ENCODE measurements around the gene FAM20B.
A peak's percentile ranks its signal among the peaks of the same experiment; 100 is the strongest.
"Not testable (repeated sequence)": the region's sequence is repeated elsewhere in the genome, so short reads cannot be mapped to it uniquely, and the experiment has no call there.

The FAM20B gene, protein sequence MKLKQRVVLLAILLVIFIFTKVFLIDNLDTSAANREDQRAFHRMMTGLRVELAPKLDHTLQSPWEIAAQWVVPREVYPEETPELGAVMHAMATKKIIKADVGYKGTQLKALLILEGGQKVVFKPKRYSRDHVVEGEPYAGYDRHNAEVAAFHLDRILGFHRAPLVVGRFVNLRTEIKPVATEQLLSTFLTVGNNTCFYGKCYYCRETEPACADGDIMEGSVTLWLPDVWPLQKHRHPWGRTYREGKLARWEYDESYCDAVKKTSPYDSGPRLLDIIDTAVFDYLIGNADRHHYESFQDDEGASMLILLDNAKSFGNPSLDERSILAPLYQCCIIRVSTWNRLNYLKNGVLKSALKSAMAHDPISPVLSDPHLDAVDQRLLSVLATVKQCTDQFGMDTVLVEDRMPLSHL

DNA sequence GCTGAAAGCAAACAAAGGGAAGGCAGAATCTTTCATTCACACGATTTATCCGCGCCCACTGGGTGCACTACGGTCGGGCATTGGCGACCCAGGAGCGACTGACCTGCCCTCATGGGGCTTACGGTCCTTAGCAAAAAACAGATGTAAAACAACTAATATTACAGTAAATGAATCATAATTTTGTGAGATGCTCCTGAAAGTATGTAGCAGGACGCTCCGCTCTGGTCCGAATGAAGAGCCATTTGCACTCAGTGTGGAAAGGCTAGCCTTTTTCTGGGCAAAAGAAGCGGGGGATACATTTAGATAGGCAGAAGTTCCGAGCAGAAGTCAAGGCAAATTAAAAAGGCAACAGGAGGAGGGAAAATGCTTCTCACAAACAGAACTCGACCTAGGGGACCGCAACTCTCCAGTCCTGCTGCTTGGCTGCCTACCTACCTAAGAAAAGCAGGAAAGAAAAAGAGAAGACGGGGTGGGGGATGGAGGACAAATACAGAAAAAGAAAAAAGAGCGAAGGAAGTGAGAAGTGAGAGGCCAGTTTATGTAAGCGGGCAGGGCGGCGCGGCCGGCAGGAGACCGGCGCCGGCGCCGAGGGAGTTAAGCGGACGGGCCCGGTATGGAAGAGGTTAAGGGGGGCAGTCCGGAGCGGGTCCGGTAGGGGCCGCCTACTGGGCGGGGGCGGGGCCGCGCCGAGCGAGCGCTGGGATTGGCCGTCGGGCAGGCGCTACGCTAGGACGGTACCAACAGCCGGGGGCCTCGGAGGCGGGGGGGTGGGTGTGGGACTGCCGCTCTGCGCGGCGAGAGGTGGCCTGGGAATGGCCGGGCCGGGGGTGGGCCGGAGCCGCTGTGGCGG is at the start of gene FAM20B:
FAM20B (plus strand) TSS at position 770 of the 850 bp plus-strand sequence. CDS start 17,954 bp downstream, outside the sequence.
- peak; percentile 95 for DNase-seq (ENCODE audit: low spot score)

DNA sequence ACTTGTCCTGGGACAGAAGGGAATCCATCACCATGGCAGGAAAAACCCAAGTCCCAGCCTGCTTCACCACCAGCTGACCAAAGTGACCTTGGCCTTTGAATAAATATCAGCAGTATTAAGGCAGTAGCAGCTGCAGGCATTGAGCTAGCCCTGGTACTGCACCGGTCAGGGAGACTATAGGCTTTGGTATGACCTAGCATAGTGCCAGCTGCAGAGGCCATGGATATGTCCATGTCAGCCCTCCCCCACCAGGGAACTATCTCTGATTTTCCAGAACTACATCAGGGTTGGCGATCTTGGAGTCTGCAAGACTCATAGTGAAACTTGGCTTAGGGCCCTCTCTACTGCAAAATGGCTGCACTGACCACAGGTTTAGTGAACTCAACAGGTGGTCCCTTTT is 49.2 kb upstream of the FAM20B start:
- no peak for DNase-seq (ENCODE audit: low spot score)

DNA sequence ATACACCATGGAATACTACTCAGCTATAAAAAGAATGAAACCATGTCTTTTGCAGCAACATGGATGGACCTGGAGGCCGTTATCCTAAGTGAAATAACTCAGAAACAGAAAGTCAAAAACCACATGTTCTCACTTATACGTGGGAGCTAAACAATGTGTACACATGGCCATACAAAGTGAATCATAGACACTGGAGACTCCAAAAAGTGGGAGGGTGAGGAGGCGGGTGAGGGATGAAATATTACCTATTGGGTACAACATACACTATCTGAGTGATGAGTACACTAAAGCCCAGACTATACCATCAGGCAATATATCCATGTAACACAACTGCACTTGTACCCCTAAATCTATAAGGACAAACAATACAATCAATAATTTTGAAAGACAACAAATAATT is 39.5 kb upstream of the FAM20B start:
- no peak for DNase-seq (ENCODE audit: low spot score)

DNA sequence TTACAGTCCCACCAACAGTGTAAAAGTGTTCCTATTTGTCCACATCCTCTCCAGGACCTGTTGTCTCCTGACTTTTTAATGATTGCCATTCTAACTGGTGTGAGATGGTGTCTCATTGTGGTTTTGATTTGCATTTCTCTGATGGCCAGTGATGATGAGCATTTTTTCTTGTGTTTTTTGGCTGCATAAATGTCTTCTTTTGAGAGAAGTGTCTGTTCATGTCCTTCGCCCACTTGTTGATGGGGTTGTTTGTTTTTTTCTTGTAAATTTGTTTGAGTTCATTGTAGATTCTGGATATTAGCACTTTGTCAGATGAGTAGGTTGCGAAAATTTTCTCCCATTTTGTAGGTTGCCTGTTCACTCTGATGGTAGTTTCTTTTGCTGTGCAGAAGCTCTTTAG is 37.5 kb upstream of the FAM20B start:
- DNase-seq (ENCODE audit: low spot score), result not testable (repeated sequence)

DNA sequence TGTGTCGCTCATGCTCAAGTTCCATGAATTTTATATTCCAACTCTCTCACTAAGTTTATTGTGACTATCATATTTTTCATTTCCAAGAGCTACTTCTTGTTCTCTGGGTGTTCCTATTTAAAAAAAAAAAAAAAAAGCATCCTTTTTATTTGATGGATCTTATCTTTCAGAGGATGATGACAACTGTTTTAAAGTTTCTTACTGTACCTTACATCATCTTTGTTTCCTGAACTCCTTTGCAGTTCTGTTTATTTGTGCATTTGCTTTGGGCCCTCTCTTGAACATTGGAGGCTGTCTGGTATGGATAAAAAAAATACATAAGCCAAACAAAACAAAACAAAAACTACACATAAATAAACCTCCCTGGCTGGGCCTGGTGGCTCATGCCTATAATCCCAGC is 32.1 kb upstream of the FAM20B start:
- DNase-seq (ENCODE audit: low spot score), result no peak

DNA sequence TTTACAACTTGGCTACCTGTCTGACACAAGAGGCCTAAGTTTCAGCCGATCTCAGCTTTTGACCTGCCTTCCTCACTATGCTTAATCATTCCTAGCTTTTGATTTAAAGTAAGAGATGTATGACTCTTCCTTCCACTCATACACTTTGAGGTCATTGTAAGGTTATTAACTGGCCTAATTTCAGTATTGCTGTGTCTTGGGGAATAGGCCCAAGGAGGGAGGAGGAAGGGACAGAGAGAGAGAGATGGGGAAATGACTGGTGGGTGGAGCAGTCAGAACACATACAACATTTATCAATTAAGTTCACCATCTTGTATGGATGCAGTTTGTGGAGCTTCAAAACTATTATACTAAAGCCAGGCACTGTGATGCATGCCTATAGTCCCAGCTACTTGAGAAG is 28.3 kb upstream of the FAM20B start:
- DNase-seq (ENCODE audit: low spot score), result no peak

DNA sequence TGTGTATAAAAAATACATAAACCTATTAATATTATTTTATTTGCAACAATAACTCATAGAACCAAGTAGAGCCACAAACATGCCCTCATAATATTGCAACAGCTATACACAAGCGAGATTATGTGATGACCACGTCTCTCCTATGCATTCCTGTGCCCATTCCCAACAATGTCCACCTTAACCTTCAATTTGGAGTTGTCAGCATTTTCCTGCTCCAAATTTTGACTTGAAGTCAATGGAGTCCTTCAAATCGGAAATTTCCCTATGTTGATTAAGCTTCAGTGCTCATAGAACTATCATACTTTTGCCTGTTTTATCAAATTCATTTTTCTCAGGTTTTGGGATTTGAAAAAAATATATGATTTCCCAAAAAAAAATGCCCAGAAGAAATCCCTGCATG is 27.4 kb upstream of the FAM20B start:
- no peak for DNase-seq (ENCODE audit: low spot score)

DNA sequence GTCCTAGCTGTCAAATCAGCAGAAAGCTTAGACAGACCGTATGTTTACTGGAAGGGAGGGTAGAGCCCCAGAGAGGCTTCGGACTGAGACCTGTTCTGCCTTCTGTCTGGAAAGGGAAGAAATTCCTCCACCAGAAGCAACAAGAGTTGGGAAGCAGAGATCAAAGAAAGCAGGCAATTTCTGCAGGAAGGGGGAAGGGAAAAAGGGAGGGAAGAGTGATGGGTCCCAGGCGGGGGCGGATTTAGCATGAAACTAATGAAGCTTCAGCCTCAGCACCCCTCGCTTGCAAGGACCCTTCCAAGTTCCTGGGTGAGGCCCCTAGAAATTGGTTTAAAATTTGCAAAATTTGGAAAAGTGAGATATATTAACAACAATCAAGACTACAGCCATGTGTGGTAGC is 26.6 kb upstream of the FAM20B start:
- no peak for DNase-seq (ENCODE audit: low spot score)

DNA sequence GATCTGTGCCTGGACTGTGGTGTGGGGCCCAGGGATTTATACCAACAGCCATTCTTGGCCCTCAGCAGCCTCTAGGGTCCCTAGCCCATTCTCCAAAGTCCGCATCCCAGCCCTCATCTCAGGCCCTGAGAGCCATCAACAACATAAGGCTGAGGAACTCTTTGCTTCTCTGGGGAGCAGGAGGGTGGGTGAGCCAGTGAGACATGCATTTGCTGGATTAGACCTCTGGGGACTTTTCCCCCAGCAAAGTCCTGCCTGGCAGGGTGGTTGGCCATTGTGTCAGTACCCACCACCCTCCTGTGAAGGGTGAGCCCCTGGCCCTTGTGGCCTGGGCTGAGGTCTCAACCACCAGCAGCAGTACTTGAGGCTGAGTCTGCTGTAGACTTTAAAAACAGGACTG is 24.2 kb upstream of the FAM20B start:
- DNase-seq (ENCODE audit: low spot score), result no peak

DNA sequence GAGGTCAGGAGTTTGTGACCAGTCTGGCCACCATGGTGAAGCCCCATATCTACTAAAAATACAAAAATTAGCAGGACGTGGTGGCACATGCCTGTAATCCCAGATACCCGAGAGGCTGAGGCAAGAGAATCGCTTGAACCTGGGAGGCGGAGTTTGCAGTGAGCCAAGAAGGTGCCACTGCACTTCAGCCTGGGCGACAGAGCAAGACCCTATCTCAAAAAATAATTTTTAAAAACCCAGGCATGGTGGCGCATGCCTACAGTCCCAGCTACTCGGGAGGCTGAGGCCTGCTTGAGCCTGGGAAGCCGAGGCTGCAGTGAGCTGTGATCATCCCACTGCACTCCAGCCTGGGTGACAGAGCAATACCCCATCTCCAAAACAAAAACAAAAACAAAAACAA is 23.6 kb upstream of the FAM20B start:
- not testable (repeated sequence) for DNase-seq (ENCODE audit: low spot score)

DNA sequence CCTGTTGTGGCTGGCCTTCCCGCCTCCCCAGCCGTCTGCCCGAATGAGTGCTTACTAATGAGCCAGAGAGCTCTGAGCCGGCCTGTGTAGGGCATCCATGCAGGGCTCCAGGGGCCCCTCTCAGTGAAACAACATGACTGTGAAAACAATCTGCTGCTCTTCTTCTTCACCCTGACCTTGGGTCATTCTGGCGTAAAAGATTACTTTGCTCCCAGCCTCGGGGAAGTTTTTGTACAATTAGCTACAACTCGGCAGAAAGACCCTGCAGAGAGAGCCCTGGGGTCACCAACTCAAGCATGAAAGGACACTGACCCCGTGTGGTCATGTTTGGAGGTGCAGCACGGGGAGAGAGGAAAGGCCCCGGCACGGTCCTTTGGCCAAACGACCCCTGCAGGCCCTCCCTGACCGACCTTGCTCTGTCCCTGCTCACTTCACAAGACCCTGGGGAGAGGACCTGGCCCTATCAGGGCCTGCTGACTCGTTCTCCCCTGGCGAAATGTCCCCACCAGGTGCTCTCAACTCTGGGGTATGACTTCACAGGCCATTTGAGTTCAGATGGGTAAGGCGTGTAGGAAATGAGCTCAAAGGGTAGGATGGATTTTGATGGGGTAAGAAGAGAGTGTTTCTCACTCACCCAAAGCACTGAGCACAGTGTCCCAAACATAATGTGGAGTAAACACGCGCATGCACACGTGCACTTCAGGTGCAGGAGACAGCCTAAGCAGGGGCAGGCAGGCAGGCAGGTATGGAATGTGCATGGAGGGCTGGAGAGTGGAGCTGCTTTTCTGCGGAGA is 22.9 kb upstream of the FAM20B start:
- DNase-seq (ENCODE audit: low spot score), result peak; percentile 67

DNA sequence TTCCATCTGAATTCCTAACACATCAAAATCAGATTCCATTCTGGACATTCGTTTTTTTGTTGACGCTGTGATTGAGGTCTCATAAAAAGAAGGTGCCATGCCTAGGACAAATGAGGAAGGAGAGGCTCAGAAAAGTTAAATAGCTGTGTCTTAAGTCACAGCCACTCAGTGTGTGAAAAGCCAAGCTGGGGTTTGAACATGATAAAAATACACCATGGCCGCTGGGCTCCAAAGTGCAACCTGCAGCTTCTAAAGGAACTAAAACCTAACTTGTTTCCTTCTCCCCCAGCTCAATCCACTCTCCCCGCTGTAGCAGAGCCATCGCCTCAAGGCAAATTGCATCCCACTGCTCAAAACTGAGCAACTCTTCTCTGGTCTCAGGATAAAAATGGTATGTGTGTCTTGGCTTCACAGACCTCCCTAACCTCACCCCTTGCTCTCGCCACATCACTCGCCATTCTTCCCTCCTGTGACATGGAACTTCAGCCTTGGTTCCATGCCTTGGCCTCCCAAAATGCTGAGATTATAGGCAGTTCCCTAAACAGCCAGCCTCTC is 22.1 kb upstream of the FAM20B start:
- no peak for DNase-seq (ENCODE audit: low spot score)

DNA sequence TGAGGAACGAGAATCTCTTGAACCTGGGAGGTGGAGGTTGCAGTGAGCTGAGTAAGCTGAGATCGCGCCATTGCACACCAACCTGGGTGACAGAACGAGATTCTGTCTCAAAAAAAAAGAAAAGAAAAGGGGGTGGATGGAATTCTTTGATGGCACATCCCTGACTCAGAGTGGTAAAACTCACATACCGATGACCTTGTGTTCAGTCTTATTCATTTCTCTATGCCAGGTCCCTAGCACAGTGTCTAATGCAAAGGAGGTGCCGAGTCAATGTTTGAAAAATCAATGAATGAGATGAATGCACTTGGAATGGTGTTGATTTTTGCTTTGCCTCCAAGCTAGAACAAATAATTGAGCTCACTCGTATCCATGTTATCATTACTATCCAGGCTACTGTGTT is 18.5 kb upstream of the FAM20B start:
- DNase-seq (ENCODE audit: low spot score), result no peak

DNA sequence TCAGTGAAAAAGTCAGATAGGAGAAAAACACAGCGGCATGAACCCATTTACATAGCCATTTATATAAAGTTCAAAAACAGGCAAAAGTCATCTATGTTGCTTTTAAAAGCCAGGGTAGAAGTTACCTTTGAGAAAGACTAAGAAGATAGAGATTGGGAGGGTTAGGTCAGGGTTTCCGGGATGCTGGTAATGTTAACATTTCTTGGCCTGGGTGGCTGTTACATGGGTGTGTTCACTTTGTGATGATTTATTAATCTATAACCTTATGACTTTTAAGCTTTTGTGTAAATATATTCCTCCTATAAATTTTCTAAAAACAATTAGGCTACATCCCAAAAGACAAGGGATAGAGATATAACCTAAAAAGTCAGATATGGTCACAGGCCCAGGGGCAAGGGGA is 15.0 kb upstream of the FAM20B start:
- DNase-seq (ENCODE audit: low spot score), result no peak

DNA sequence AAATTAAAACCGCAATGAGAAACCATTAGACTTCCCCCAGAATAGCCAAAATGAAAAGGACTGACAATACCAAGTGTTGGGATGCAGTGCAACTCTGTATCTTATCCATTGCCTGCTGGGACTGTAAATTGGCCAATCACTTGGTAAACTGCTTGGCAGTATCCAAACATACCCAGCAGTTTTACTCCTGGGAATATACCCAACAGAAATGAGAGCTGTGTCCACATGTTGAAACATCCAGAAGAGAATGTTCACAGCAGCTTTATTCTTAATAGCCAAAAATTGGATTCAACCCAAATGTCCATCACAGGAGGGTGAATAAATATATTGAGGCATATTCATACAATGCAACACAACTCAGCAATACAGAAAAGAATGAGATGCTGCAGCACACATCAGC is 13.7 kb upstream of the FAM20B start:
- no peak for DNase-seq (ENCODE audit: low spot score)

DNA sequence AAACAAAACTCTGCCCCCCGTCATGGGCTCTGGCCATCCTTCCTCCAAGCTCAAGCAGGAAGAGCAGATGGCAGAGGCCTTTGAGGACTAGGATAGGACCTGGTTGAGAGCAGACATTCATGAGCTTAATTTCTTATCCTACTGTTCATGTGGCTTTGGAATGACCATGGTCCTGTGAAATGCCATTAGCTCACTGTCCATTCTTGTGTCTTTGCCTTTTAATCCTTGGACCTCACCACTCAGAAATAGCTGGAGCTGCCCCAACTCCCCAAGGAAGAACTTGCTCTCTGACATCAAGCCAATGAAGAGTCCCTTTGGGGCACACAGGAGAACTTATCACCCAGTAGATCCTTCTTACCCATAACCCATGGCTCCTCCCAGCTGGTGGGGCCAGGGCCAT is 11.6 kb upstream of the FAM20B start:
- DNase-seq (ENCODE audit: low spot score), result no peak

DNA sequence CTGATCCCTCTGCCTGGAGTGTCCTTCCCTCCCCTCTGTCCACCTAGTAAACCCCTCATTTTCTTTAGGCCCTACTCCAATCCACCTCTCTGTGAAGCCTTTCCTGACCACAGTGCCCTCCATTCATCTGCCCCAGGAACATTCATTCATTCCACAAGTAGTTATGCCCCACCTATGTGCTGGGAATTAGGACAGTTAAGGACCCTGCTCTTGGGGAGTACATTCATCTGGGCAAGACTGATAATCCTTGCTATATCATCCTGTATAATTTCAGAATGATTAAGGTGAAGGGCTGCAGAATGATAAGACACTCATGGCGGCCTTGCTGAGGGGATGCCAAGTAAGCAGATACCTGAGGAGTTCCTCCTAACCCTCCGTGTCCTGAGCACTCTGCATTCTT is 10.3 kb upstream of the FAM20B start:
- DNase-seq (ENCODE audit: low spot score), result no peak

DNA sequence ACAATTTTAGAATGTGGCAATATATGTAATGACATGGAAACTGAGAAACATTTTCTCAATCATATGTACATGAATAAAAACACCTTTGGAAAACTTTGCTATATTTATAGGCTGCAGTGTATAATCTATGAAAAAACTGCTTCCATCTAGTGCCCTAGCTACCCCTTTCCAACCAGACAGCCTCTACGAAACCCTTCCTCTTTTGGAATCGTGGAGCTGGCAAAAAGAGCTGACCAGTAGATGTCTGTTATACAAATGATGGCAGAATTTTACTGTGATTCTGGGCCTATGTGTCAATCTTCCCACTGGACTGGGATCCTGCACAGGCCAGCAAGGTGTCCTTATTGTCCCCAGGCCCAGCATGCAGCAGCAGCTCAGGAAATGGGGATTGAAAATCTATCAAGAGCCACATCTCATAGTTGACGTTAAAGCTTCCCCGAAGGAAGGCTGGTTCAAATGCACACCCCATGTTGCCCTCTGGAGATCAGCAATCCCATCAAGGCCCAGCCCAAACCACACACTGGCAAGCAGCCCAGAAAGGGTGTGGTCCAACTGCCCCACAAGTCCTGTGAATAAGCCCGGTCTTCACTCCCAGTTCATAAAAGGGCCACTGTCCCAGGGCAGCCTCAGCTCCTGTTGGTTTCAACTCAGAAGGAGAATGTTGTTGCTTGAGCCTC is 8.8 kb upstream of the FAM20B start:
- DNase-seq (ENCODE audit: low spot score), result peak; percentile 92

DNA sequence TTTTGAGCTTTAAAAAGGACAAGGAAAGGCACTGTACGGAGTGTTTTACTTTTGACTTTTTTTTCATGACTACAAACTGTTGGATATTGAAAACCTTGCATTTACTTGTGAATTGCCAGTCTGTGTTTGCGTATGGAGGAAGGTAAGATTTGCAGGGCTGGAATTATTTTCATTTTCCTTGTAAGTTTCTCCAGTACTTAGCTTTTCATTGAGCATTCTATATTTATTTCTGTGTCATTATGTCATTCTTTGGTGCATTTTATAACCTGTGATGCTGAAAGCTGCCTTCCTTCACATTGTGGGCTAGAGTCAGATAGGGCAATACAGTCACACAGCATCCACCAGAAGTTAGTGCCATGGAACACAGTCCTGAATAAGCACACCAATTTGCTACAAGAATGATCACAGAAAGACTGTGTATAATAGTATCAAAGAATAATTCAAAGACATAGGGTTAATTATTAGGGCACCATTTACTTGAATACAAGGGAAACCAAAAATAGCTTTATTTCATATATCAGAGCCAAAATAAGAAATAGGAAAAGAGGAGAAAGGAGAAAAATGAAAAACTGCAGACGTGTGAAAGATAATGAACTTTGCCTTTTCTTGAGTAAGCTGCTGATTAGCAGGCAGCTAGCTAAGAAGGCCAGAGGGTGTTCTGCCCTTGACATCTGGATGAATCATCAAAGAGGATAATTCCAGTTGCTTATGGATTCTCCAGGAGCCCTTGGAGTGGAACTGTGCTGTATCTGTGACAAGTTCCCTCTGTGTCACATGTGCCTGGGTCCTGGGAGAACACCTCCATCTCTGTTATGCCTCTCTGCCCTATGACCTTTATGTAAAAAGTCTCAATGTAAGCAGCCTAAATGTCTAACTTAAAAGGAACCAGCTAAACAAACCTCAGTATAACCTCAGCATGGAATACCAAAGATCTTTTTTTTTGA is 8.0 kb upstream of the FAM20B start:
- no peak for DNase-seq (ENCODE audit: low spot score)

DNA sequence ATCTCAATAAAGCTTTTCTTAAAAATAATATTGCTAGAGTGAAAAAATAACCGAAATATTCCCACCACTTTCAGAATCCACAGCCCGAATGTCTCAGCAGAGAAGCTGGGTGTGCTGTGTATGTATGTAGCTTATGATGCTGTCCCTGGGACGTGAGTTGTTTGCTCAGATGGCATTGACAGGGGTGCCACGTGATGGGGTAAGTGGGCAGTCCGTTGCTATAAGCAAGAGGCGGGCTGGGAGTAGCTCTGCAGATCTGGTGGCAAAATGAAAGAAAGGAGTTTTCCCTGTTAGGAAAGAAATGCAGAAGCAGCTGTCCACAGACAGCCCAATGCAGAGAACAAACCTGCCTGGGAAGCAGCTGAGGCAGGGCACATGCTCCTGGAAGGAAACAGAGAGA is 3.8 kb upstream of the FAM20B start:
- peak; percentile 85 for DNase-seq (ENCODE audit: low spot score)

Data from Ammon's horn (tissue), 1 donor.